ENCODE data around the gene TFF1.

The TFF1 gene

DNA sequence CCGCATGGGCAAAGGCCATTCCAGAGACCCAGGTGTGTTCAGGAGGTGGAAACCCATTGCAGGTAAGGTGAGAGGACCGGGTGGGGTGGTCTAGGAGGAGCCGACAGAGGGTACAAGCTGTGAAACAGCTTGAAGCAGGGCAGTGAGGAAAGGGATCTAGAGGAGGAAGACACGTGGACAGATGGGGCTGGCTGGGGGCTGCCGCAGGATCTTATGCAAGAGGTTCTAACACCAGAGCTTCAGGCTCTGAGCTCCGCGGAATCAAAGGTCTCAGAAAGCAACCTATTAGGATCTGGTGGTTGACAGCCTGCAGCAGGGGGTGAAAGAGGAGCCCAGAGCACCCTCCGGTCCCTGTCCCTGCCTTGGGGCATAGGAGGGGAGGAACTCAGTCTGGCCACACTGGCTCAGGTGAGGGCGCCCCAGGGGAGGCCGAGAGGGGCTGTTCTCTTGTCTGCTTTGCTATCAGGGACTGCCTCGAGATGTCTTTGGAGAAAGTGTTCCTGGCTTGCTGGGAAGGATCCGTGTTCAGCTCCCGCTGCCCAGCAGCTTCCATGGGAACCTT, 1.9 kb downstream of the TFF1 start:
- peak; percentile 80 for DNase-seq
- Histone ChIP-seq H3K27ac (peak overlapping the region; percentile 98), H3K4me3 (ENCODE audit: low read depth, low read length) (peak overlapping the region; percentile 44), H3K9me3 (ENCODE audit: severe bottlenecking) (peaks cover 7% of the 10 kb centered on the region), H3K36me3 (no peaks in the 10 kb centered on the region), H3K27me3 (ENCODE audit: insufficient read depth, low read depth, severe bottlenecking) (no peaks in the 10 kb centered on the region)
- TF ChIP-seq, protein P1, sequence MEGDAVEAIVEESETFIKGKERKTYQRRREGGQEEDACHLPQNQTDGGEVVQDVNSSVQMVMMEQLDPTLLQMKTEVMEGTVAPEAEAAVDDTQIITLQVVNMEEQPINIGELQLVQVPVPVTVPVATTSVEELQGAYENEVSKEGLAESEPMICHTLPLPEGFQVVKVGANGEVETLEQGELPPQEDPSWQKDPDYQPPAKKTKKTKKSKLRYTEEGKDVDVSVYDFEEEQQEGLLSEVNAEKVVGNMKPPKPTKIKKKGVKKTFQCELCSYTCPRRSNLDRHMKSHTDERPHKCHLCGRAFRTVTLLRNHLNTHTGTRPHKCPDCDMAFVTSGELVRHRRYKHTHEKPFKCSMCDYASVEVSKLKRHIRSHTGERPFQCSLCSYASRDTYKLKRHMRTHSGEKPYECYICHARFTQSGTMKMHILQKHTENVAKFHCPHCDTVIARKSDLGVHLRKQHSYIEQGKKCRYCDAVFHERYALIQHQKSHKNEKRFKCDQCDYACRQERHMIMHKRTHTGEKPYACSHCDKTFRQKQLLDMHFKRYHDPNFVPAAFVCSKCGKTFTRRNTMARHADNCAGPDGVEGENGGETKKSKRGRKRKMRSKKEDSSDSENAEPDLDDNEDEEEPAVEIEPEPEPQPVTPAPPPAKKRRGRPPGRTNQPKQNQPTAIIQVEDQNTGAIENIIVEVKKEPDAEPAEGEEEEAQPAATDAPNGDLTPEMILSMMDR (IDR thresholded peaks at IDR 0.05; ENCODE audit: low read depth, low read length), result no peak

DNA sequence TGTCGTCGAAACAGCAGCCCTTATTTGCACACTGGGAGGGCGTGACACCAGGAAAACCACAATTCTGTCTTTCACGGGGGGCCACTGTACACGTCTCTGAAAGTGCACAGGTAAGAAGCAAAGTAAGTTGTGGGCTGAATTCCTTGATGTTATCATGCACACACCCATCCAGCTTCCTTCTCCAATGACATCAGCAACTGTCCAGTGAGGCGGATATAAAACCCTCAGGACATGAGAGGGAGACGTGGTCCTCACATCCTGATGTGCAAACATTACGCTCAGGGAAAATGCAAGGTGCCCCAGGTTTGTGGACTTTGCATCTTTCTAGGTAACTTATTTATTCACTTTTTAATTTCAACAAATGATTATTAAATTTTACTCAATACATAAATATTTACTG, 3.0 kb downstream of the TFF1 start:
- no peak for DNase-seq
- no peak overlapping the region for H3K27ac ChIP-seq
- H3K9me3 ChIP-seq (ENCODE audit: severe bottlenecking), result peaks cover 7% of the 10 kb centered on the region
- H3K27me3 ChIP-seq (ENCODE audit: insufficient read depth, low read depth, severe bottlenecking), result no peaks in the 10 kb centered on the region
- H3K4me3 ChIP-seq (ENCODE audit: low read depth, low read length), result no peak overlapping the region
- TF ChIP-seq, protein P1 (IDR thresholded peaks at IDR 0.05; ENCODE audit: low read depth, low read length), result no peak
- H3K36me3 ChIP-seq, result no peaks in the 10 kb centered on the region

DNA sequence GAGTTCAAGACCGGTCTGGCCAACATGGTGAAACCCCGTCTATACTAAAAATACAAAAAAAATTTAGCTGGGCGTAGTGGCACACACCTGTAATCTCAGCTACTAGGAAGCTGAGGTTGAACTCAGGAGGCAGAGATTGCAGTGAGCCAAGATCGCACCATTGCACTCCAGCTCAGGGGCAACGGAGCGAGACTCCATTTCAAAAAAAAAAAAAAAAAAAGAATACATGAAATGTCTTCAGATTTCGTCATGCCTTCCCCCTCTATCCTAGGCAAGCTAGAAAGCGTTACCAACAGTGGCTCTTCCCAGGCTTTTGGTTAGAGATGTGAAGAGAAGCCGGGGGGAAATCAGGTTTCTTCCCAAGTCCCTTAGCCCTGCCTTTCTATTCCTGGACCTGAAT, 3.6 kb downstream of the TFF1 start:
- DNase-seq, result no peak
- Histone ChIP-seq H3K9me3 (ENCODE audit: severe bottlenecking) (peaks cover 7% of the 10 kb centered on the region), H3K27me3 (ENCODE audit: insufficient read depth, low read depth, severe bottlenecking) (no peaks in the 10 kb centered on the region), H3K36me3 (no peaks in the 10 kb centered on the region), H3K4me3 (ENCODE audit: low read depth, low read length) (no peak overlapping the region), H3K27ac (peak overlapping the region; percentile 31; the same call in 1 of the 2 replicates)
- TF ChIP-seq, protein P1 (IDR thresholded peaks at IDR 0.05; ENCODE audit: low read depth, low read length), result no peak

DNA sequence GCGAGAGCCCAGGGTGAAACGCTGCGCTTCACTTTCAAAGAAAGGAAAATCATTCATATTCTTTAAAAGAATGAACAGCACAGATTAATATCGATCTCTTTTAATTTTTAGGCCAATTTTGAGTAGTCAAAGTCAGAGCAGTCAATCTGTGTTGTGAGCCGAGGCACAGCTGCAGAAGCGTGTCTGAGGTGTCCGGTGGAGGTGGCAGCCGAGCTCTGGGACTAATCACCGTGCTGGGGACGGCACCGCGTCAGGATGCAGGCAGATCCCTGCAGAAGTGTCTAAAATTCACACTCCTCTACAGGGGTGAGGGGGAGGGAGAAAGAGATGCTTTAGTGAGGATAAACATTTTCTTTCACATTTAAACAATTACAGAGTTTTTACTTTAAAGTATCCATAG, 4.1 kb downstream of the TFF1 start:
- no peaks in the 10 kb centered on the region for H3K27me3 ChIP-seq (ENCODE audit: insufficient read depth, low read depth, severe bottlenecking)
- H3K27ac ChIP-seq, result peak overlapping the region; percentile 31
- no peak overlapping the region for H3K4me3 ChIP-seq (ENCODE audit: low read depth, low read length)
- DNase-seq, result no peak
- TF ChIP-seq, protein P1 (IDR thresholded peaks at IDR 0.05; ENCODE audit: low read depth, low read length), result no peak
- H3K36me3 ChIP-seq, result no peaks in the 10 kb centered on the region
- H3K9me3 ChIP-seq (ENCODE audit: severe bottlenecking), result peaks cover 7% of the 10 kb centered on the region

DNA sequence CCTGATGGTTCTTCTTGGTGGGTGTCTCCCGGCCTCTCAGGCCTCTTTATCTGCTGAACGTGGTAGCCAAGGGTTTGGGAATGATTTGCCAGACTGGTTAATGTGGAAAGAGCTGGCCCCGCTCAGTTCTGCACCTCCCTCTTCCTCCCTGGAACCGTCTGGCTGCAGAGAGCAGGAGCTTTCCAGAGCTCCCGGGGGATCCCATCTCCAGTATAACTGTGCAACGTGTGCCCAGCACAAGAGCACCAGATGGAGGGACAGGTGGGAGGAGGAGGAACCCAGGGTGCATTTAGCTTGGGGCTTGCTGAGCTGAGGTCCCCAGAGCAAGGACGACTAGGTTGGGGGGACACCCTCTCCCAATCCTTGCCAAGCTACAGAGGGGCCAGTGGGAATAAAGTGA, 5.0 kb downstream of the TFF1 start:
- no peaks in the 10 kb centered on the region for H3K36me3 ChIP-seq
- TF ChIP-seq, protein P1 (IDR thresholded peaks at IDR 0.05; ENCODE audit: low read depth, low read length), result no peak
- H3K27me3 ChIP-seq (ENCODE audit: insufficient read depth, low read depth, severe bottlenecking), result no peaks in the 10 kb centered on the region
- H3K9me3 ChIP-seq (ENCODE audit: severe bottlenecking), result peaks cover 10% of the 10 kb centered on the region
- peak overlapping the region; percentile 52 for H3K27ac ChIP-seq
- no peak overlapping the region for H3K4me3 ChIP-seq (ENCODE audit: low read depth, low read length)
- DNase-seq, result peak; percentile 72

DNA sequence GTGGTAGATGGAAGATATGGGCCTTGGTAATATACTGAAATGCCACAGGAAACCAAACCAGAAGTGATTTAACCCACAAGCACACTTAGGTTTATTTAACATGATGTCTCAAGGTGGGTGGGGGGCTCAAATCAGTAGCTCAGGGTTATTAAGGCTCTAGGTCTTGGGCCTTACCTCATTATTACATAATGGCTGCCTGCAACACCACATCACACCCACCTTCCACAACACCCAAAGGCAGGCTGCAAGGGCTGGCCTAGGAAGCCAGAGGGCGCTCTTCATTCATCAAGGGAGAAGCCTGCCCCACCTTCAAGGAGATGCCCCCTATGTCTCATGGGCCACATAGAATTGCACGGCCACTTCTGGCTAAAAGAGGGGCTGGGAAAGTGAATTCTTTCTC, 6.0 kb downstream of the TFF1 start:
- H3K36me3 ChIP-seq, result no peaks in the 10 kb centered on the region
- TF ChIP-seq, protein P1 (IDR thresholded peaks at IDR 0.05; ENCODE audit: low read depth, low read length), result peak; percentile 66
- no peak overlapping the region; the same call in 1 of the 2 replicates for H3K27ac ChIP-seq
- H3K4me3 ChIP-seq (ENCODE audit: low read depth, low read length), result no peak overlapping the region
- peaks cover 14% of the 10 kb centered on the region for H3K9me3 ChIP-seq (ENCODE audit: severe bottlenecking)
- H3K27me3 ChIP-seq (ENCODE audit: insufficient read depth, low read depth, severe bottlenecking), result no peaks in the 10 kb centered on the region
- DNase-seq, result peak; percentile 40

All from WERI-Rb-1 (cell line).